GM19395 (cell line): Measurements from ENCODE around the gene GPT2.

Experiments used
- ATAC-seq: cut with Tn5 transposase; IDR thresholded peaks from one replicate; pipeline ENCODE4 v1.9.1; 2021; ENCODE audit warnings: mild to moderate bottlenecking, moderate library complexity; ENCODE audit not compliant: unreplicated experiment

The GPT2 gene

GRCh38 chr16:46895399-46896313 lies 11.5 kb downstream of the GPT2 start:
- no peak for ATAC-seq

GRCh38 chr16:46896314-46896968 lies 12.3 kb downstream of the GPT2 start:
- no peak for ATAC-seq

- ATAC-seq: no peak
These were observed 13.3 kb downstream of the GPT2 start for GRCh38 chr16:46897471-46897870.

GRCh38 chr16:46898006-46898405 lies 13.8 kb downstream of the GPT2 start:
- ATAC-seq: no peak

GRCh38 chr16:46899443-46900143 lies 15.4 kb downstream of the GPT2 start:
- no peak for ATAC-seq

- no peak for ATAC-seq
These were observed 16.5 kb downstream of the GPT2 start for GRCh38 chr16:46900455-46901235.

- ATAC-seq: no peak
These were observed 17.5 kb downstream of the GPT2 start for GRCh38 chr16:46901709-46902108.

GRCh38 chr16:46903255-46903905 lies 19.2 kb downstream of the GPT2 start:
- ATAC-seq: no peak

- ATAC-seq: no peak
These were observed 20.3 kb downstream of the GPT2 start for GRCh38 chr16:46904471-46904870.

- ATAC-seq: no peak
These were observed 22.3 kb downstream of the GPT2 start for GRCh38 chr16:46906360-46907060.

- ATAC-seq: no peak
These were observed 23.1 kb downstream of the GPT2 start for GRCh38 chr16:46907061-46907774.

GRCh38 chr16:46908540-46909372 lies 24.6 kb downstream of the GPT2 start:
- no peak for ATAC-seq

GRCh38 chr16:46911038-46911437 lies 26.9 kb downstream of the GPT2 start:
- peak; percentile 73 for ATAC-seq

GRCh38 chr16:46911650-46912049 lies 27.5 kb downstream of the GPT2 start:
- no peak for ATAC-seq

GRCh38 chr16:46914556-46915201 lies 30.5 kb downstream of the GPT2 start:
- ATAC-seq: no peak

- ATAC-seq: no peak
These were observed 31.4 kb downstream of the GPT2 start for GRCh38 chr16:46915483-46916025.

- no peak for ATAC-seq
These were observed 32.8 kb downstream of the GPT2 start for GRCh38 chr16:46916980-46917379.
